Measurements from ENCODE around the gene VCX2. TPM values are rescaled to one million over a fixed set of nuclear protein-coding genes. Genes with fewer than 3 reads are reported as not detected.
"Not testable (repeated sequence)": the region's sequence is repeated elsewhere in the genome, so short reads cannot be mapped to it uniquely, and the experiment has no call there.

VCX2 gene
- total RNA-seq, 1 donor: not detected

- TF ChIP-seq CTCF (IDR thresholded peaks at IDR 0.05; ENCODE audit: insufficient read depth, low read length): no peak
- DNase-seq (ENCODE audit: low read depth): no peak
- H3K4me3 ChIP-seq (ENCODE audit: low read depth, low read length): no peak overlapping the region
Measured at GRCh38 chrX:8191022-8191421, 20.0 kb upstream of the VCX2 start.

- TF ChIP-seq CTCF (IDR thresholded peaks at IDR 0.05; ENCODE audit: insufficient read depth, low read length): no peak
- no peak for DNase-seq (ENCODE audit: low read depth)
- no peak overlapping the region for H3K4me3 ChIP-seq (ENCODE audit: low read depth, low read length)
Measured at GRCh38 chrX:8190341-8190830, 19.3 kb upstream of the VCX2 start.

GRCh38 chrX:8189096-8189830 lies 18.2 kb upstream of the VCX2 start:
- H3K4me3 ChIP-seq (ENCODE audit: low read depth, low read length): no peak overlapping the region
- TF ChIP-seq CTCF (IDR thresholded peaks at IDR 0.05; ENCODE audit: insufficient read depth, low read length): no peak
- no peak for DNase-seq (ENCODE audit: low read depth)

- no peak for TF ChIP-seq CTCF (IDR thresholded peaks at IDR 0.05; ENCODE audit: insufficient read depth, low read length)
- no peak for DNase-seq (ENCODE audit: low read depth)
Measured at GRCh38 chrX:8183346-8183745, 12.3 kb upstream of the VCX2 start.

GRCh38 chrX:8179656-8180055 lies 8.6 kb upstream of the VCX2 start:
- no peak for TF ChIP-seq CTCF (IDR thresholded peaks at IDR 0.05; ENCODE audit: insufficient read depth, low read length)
- no peak for DNase-seq (ENCODE audit: low read depth)

More at GRCh38 chrX:8183346-8183745, 12.3 kb upstream of the VCX2 start:
- H3K4me3 ChIP-seq (ENCODE audit: low read depth, low read length): no peak overlapping the region

GRCh38 chrX:8154011-8154410 lies 17.1 kb downstream of the VCX2 start:
- H3K4me3 ChIP-seq (ENCODE audit: low read depth, low read length); DNase-seq (ENCODE audit: low read depth): not testable (repeated sequence)

More at GRCh38 chrX:8179656-8180055, 8.6 kb upstream of the VCX2 start:
- H3K4me3 ChIP-seq (ENCODE audit: low read depth, low read length): no peak overlapping the region

- no peak for DNase-seq (ENCODE audit: low read depth)
- H3K4me3 ChIP-seq (ENCODE audit: low read depth, low read length): no peak overlapping the region
- no peak for TF ChIP-seq CTCF (IDR thresholded peaks at IDR 0.05; ENCODE audit: insufficient read depth, low read length)
Measured at GRCh38 chrX:8147226-8147625, 23.8 kb downstream of the VCX2 start.
